NCI-H69 (cell line): ENCODE data around the gene DDX20.

Source experiments
- DNase-seq: peaks from one replicate; lab custom pipeline; 2025; lab: John Stamatoyannopoulos, UW

Gene DDX20

GRCh38 chr1:111750856-111751255, 4.8 kb upstream of the DDX20 start:
- no peak for DNase-seq

GRCh38 chr1:111751906-111752575, 3.7 kb upstream of the DDX20 start:
- no peak for DNase-seq

- DNase-seq, result peak; percentile 78
These were observed 744 bp upstream of the DDX20 start for GRCh38 chr1:111754984-111755330.

- no peak for DNase-seq
These were observed 418 bp downstream of the DDX20 start for GRCh38 chr1:111756124-111756513.

- DNase-seq, result no peak
These were observed 2.7 kb downstream of the DDX20 start for GRCh38 chr1:111758373-111758772.

GRCh38 chr1:111761717-111762116, 6.0 kb downstream of the DDX20 start:
- no peak for DNase-seq

- DNase-seq, result no peak
These were observed 6.6 kb downstream of the DDX20 start for GRCh38 chr1:111762332-111762731.

- no peak for DNase-seq
These were observed 12.3 kb downstream of the DDX20 start for GRCh38 chr1:111768023-111768422.

GRCh38 chr1:111768625-111769024, 12.9 kb downstream of the DDX20 start:
- DNase-seq, result no peak

GRCh38 chr1:111769517-111770146, 13.9 kb downstream of the DDX20 start:
- peak; percentile 53 for DNase-seq

- no peak for DNase-seq
These were observed 15.2 kb downstream of the DDX20 start for GRCh38 chr1:111770916-111771315.

GRCh38 chr1:111775966-111776365, 20.3 kb downstream of the DDX20 start:
- DNase-seq, result no peak

GRCh38 chr1:111776391-111776790, 20.7 kb downstream of the DDX20 start:
- DNase-seq, result no peak

GRCh38 chr1:111776861-111777260, 21.2 kb downstream of the DDX20 start:
- DNase-seq, result no peak

- no peak for DNase-seq
These were observed 21.6 kb downstream of the DDX20 start for GRCh38 chr1:111777301-111777700.

GRCh38 chr1:111778066-111778465, 22.4 kb downstream of the DDX20 start:
- no peak for DNase-seq

GRCh38 chr1:111778541-111779051, 22.9 kb downstream of the DDX20 start:
- no peak for DNase-seq

GRCh38 chr1:111779546-111779945, 23.8 kb downstream of the DDX20 start:
- no peak for DNase-seq

- no peak for DNase-seq
These were observed 28.7 kb downstream of the DDX20 start for GRCh38 chr1:111784273-111784901.

- DNase-seq, result no peak
These were observed 31.0 kb downstream of the DDX20 start for GRCh38 chr1:111786669-111787207.

- no peak for DNase-seq
These were observed 33.4 kb downstream of the DDX20 start for GRCh38 chr1:111789142-111789541.

- DNase-seq, result no peak
These were observed 34.1 kb downstream of the DDX20 start for GRCh38 chr1:111789666-111790316.

- no peak for DNase-seq
These were observed 36.1 kb downstream of the DDX20 start for GRCh38 chr1:111791776-111792175.
